Astrocyte (in vitro differentiated cells and primary cell): ENCODE measurements around the gene CC2D1B.

Source experiments
- CTCF ChIP-seq: IDR thresholded peaks from 2 replicates; pipeline ENCODE4 v1.5.1; 2011; ENCODE audit warnings: low read depth, mild to moderate bottlenecking, inconsistent platforms, low read length, moderate library complexity; ENCODE audit not compliant: insufficient read depth
- EZH2 ChIP-seq: IDR thresholded peaks from 2 replicates; pipeline ENCODE4 v1.6.1; 2012; ENCODE audit warnings: mild to moderate bottlenecking, low read length, inconsistent platforms; ENCODE audit not compliant: insufficient read depth

DNA sequence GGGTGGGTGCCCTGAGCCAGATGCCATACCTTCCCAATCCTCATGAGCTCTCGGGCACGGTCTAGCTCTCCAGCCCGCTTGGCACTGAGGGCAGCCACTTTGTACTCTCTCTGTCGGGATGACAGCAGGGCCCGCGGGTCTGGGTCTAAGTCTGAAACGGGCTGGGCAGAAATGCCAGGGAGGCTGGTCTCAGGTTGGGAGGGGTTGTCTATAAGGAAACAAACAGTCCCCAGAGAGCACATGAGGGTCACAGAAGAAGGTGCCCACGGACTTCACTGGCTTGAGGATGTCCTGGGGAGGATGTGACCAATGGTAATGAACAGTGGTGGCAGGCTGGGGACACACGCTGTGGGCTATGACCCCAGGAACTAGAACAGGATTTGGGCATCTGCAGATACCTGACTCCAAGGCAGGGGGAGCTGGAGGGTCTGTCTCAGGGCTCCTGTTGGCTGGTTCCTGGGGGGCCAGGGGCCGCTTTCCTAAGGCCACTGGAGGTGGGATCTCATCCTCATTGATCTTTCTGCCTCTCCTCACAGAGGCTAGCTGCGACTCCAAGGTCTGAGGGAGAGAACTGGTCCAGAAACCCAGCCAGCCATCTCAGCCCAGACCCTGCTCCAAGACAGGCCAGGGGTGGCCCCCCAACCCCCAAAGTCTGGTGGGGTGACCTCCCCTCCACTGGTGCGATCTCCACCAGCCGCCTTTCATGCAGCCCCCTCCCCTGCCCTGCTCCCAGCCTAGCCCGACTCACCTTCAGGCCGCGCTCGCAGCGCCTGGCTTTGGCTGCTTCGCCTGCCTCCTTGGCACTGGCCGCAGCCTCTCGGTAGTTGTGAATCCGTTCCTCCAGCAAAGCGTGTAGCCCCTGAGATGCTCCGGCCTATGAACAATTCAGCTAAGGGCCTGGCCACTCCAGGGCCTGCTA lies 6.1 kb downstream of the CC2D1B start:
- TF ChIP-seq CTCF (no peak), EZH2 (no peak)
